HepG2 (cell line): ENCODE data around the gene REM2. TPM values are rescaled to one million over a fixed set of nuclear protein-coding genes. Genes with fewer than 3 reads are reported as not detected.
A peak's percentile ranks its signal among the peaks of the same experiment; 100 is the strongest.

ENCODE experiments used
- ATAC-seq: fragments of 200-7000 bp; cut with Tn5 transposase; 3 replicates; pipeline ENCODE4 v1.9.1; 2020; ENCODE audit warnings: mild to moderate bottlenecking, moderate library complexity
- BruUV-seq: library from RNA; stranded (reverse); fragments of 400-500 nt; replicated peaks from 2 replicates; lab custom pipeline; 2021; lab: Mats Ljungman, UMichigan
- CTCF ChIA-PET: fragments of 300-600 bp; formaldehyde crosslinking; extraction: SDS; loops from one replicate; lab custom pipeline; 2021; ENCODE audit warnings: low total read pairs, inconsistent platforms, low intra/inter-chr PET ratio; lab: Yijun Ruan, JAX
- POLR2A ChIA-PET: fragments of 350-600 bp; sonication (Branson Sonifier 250); formaldehyde crosslinking; loops from one replicate; lab custom pipeline; 2020; ENCODE audit warnings: antibody characterized with exemption, inconsistent platforms; lab: Yijun Ruan, JAX
- DNase-seq: peaks from one replicate; pipeline ENCODE4 v3.0.0-alpha.2; 2015; ENCODE audit warnings: low spot score
- FAIRE-seq: peaks from 3 replicates; lab custom pipeline; 2011; peaks lifted over from hg19 to GRCh38; lab: Jason Lieb, UNC
- H2AFZ ChIP-seq: one replicate; pipeline ENCODE4 v1.6.1; 2011; ENCODE audit warnings: low read length, inconsistent platforms
- H3K27ac ChIP-seq: fragments of 300-600 bp; 3 replicates; pipeline ENCODE4 v1.8.0; 2011; ENCODE audit warnings: mixed run types, mild to moderate bottlenecking, mixed read lengths, low read length, inconsistent platforms; ENCODE audit not compliant: insufficient read depth; ENCODE audit errors: extremely low read length
- H3K27me3 ChIP-seq, 2 experiments: fragments of 200-600 bp in 1 of 2; 2 replicates in 1 of 2; 3 replicates in 1 of 2; pipeline versions ENCODE4 v1.6.0 to v1.8.0; 2011; ENCODE audit warnings: low read length in 2 of 2, mild to moderate bottlenecking in 2 of 2, moderate library complexity in 2 of 2, inconsistent platforms in 1 of 2; ENCODE audit not compliant: insufficient read depth in 2 of 2, control insufficient read depth in 1 of 2
- H3K36me3 ChIP-seq, 2 experiments: fragments of 200-600 bp in 1 of 2; replicated peaks in 1 of 2; 2 replicates in 1 of 2; 3 replicates in 1 of 2; pipeline versions ENCODE4 v1.5.1 to v1.8.0; 2011; ENCODE audit warnings: low read length in 2 of 2, inconsistent platforms in 1 of 2; ENCODE audit not compliant: insufficient read depth in 2 of 2, control insufficient read depth in 1 of 2
- H3K4me1 ChIP-seq: 2 replicates; pipeline ENCODE4 v1.5.1; 2012; ENCODE audit warnings: low read length, inconsistent platforms; ENCODE audit not compliant: insufficient read depth
- H3K4me2 ChIP-seq: 2 replicates; pipeline ENCODE4 v1.6.0; 2011; ENCODE audit warnings: low read depth, low read length, inconsistent platforms
- H3K4me3 ChIP-seq, 3 experiments: fragments of 200-600 bp in 1 of 3; sonication (generic), shearing (Covaris generic) in 1 of 3; replicated peaks in 1 of 3; 2 replicates each; pipeline ENCODE4 v1.5.1; 2011 to 2016; ENCODE audit warnings: low read length in 3 of 3, inconsistent platforms in 2 of 3, low read depth in 2 of 3, mild to moderate bottlenecking in 2 of 3, control low read depth in 1 of 3, mixed read lengths in 1 of 3; ENCODE audit not compliant: insufficient read depth in 1 of 3
- H3K79me2 ChIP-seq: one replicate; pipeline ENCODE4 v1.6.1; 2011; ENCODE audit warnings: low read length, inconsistent platforms; ENCODE audit not compliant: insufficient read depth
- H3K9ac ChIP-seq: 2 replicates; pipeline ENCODE4 v1.6.0; 2011; ENCODE audit warnings: mild to moderate bottlenecking, low read depth, low read length, inconsistent platforms; ENCODE audit not compliant: insufficient read depth
- H3K9me3 ChIP-seq: 2 replicates; pipeline ENCODE4 v1.5.1; 2012; ENCODE audit warnings: mild to moderate bottlenecking, low read length
- H4K20me1 ChIP-seq: 2 replicates; pipeline ENCODE4 v1.6.0; 2011; ENCODE audit warnings: inconsistent platforms, mild to moderate bottlenecking, low read length, moderate library complexity; ENCODE audit not compliant: insufficient read depth
- DNMT1 ChIP-seq: sonication (generic); formaldehyde crosslinking; IDR thresholded peaks from 2 replicates; pipeline ENCODE4 v1.5.1; 2020; ENCODE audit warnings: mild to moderate bottlenecking, missing genetic modification reagents
- ELF4 ChIP-seq: sonication (generic); formaldehyde crosslinking; IDR thresholded peaks from 2 replicates; pipeline ENCODE4 v1.5.0; 2020; ENCODE audit warnings: missing genetic modification reagents, mild to moderate bottlenecking, moderate library complexity, borderline replicate concordance
- FOXO1 ChIP-seq: sonication (generic); formaldehyde crosslinking; IDR thresholded peaks from 2 replicates; pipeline ENCODE4 v1.4.0; 2020; ENCODE audit warnings: missing genetic modification reagents
- HHEX ChIP-seq: IDR thresholded peaks from 2 replicates; pipeline ENCODE4 v1.6.1; 2016; ENCODE audit warnings: control low read depth
- PAX8 ChIP-seq: sonication (generic); formaldehyde crosslinking; IDR thresholded peaks from 2 replicates; pipeline ENCODE4 v1.8.0; 2022; ENCODE audit warnings: mild to moderate bottlenecking, missing genetic modification reagents, borderline replicate concordance
- SIX1 ChIP-seq: sonication (generic); formaldehyde crosslinking; IDR thresholded peaks from 2 replicates; pipeline ENCODE4 v1.4.0; 2020; ENCODE audit warnings: missing genetic modification reagents, borderline replicate concordance
- SMAD1 ChIP-seq: sonication (generic); formaldehyde crosslinking; IDR thresholded peaks from 2 replicates; pipeline ENCODE4 v1.4.0; 2020; ENCODE audit warnings: missing genetic modification reagents, low read depth, mild to moderate bottlenecking, borderline replicate concordance
- SOX6 ChIP-seq, 2 experiments: fragments of 450-650 bp in 1 of 2; sonication (generic) in 1 of 2; formaldehyde crosslinking in 1 of 2; IDR thresholded peaks; 2 replicates each; pipeline versions ENCODE4 v1.4.0 to v1.6.1; 2017 to 2020; ENCODE audit warnings: antibody characterized with exemption in 1 of 2, mild to moderate bottlenecking in 1 of 2, missing genetic modification reagents in 1 of 2
- SRSF9 ChIP-seq: fragments of 200-400 bp; formaldehyde crosslinking; IDR thresholded peaks from 2 replicates; pipeline ENCODE4 v1.6.1; 2018; ENCODE audit warnings: borderline replicate concordance, mild to moderate bottlenecking, low read depth, low read length; ENCODE audit not compliant: insufficient read depth, poor library complexity, severe bottlenecking
- ZNF138 ChIP-seq: sonication (generic); formaldehyde crosslinking; IDR thresholded peaks from 2 replicates; pipeline ENCODE4 v1.5.0; 2020; ENCODE audit warnings: mild to moderate bottlenecking, low read depth, missing genetic modification reagents
- ZNF17 ChIP-seq: sonication (generic); formaldehyde crosslinking; IDR thresholded peaks from 2 replicates; pipeline ENCODE4 v1.5.0; 2020; ENCODE audit warnings: mild to moderate bottlenecking, missing genetic modification reagents
- ZNF501 ChIP-seq: sonication (generic); formaldehyde crosslinking; IDR thresholded peaks from 2 replicates; pipeline ENCODE4 v1.5.1; 2020; ENCODE audit warnings: mild to moderate bottlenecking, moderate library complexity, missing genetic modification reagents
- ZNF530 ChIP-seq: sonication (generic); formaldehyde crosslinking; IDR thresholded peaks from 2 replicates; pipeline ENCODE4 v1.5.0; 2020; ENCODE audit warnings: low read depth, mild to moderate bottlenecking, missing genetic modification reagents
- whole genome bisulfite sequencing: methylation state at CpG from one replicate; pipeline ENCODE4 v1.1.6; 2017; ENCODE audit warnings: low lambda C conversion rate; 5-methylcytosine and 5-hydroxymethylcytosine counted together
- in situ Hi-C: cut with HindIII; loops from 2 replicates; pipeline ENCODE4 v1.10.0; 2017; ENCODE audit warnings: low pct_unique_long_range_greater_than_20kb; ENCODE audit not compliant: extremely low pct_ligation_motif_present
- intact Hi-C: fragments of 100-400 bp; cut with micrococcal nuclease; formaldehyde crosslinking; loops from one replicate; pipeline ENCODE4 v1.10.0; 2022; ENCODE audit not compliant: unreplicated experiment
- polyA plus RNA-seq, 8 experiments: library from polyadenylated mRNA; depleted of rRNA in 3 of 8; stranded (reverse) in 7 of 8; unstranded in 1 of 8; fragments of >200 nt; fragmentation: Illumina TruSeq in 4 of 8; extraction: Trizol in 4 of 8; gene quantifications; 2 replicates each; pipeline versions ENCODE4 v1.2.1 to v1.2.3, GENCODE V29; 2011 to 2016; ENCODE audit warnings: low read depth in 4 of 8, missing spikeins in 1 of 8, mixed read lengths in 1 of 8; ENCODE audit not compliant: insufficient read depth in 1 of 8
- total RNA-seq, 5 experiments: library from RNA; depleted of rRNA; stranded (reverse); fragments of >200 nt; fragmentation: Illumina TruSeq; extraction: Trizol; gene quantifications; 2 replicates each; pipeline ENCODE4 v1.2.3, GENCODE V29; 2016; ENCODE audit warnings: low read depth in 1 of 5
- TF ChIP-seq, protein P1 (sequence below): sonication (generic); formaldehyde crosslinking; IDR thresholded peaks from 2 replicates; pipeline ENCODE4 v1.4.0; 2020; ENCODE audit warnings: missing genetic modification reagents, borderline replicate concordance
- TF ChIP-seq, protein P2 (sequence below), 2 experiments: sonication (generic) in 1 of 2; formaldehyde crosslinking in 1 of 2; IDR thresholded peaks; 2 replicates each; pipeline versions ENCODE4 v1.6.1 to v1.9.0; 2014 to 2022; ENCODE audit warnings: antibody characterized with exemption in 1 of 2, borderline replicate concordance in 1 of 2, inconsistent platforms in 1 of 2, low read depth in 1 of 2, missing genetic modification reagents in 1 of 2

The REM2 gene
- total and polyA plus RNA-seq, 2 of the 13 experiments (the other 11 are each of a cell fraction or from before 2014, with no cell fraction given): 0.20 TPM; not detected in 1

DNA sequence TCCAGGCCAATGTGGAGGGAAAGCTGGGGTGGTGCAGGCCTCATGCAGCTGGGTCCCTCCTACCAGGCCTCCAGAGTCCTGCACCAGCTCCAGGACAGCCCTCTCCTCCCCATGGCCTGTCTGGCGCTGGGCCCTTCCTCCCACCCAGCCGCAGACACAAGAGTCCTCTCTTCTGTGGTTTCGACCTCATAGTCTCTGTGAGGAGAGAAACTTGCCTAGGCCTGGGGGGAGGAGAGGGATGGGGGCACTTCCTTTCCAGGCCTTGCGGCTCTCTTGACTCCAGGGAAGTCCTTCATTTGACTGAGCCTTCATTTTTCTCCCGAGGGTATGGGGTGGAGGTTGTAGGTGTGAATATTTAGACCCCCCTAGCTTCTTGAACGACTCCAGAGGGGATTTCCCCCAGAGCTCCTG lies 44.4 kb upstream of the REM2 start (continued):
- TF ChIP-seq ZNF501 (CRISPR knock-in tag) (no peak), PAX8 (CRISPR knock-in tag) (no peak), ZNF530 (CRISPR knock-in tag) (no peak), FOXO1 (no peak)

DNA sequence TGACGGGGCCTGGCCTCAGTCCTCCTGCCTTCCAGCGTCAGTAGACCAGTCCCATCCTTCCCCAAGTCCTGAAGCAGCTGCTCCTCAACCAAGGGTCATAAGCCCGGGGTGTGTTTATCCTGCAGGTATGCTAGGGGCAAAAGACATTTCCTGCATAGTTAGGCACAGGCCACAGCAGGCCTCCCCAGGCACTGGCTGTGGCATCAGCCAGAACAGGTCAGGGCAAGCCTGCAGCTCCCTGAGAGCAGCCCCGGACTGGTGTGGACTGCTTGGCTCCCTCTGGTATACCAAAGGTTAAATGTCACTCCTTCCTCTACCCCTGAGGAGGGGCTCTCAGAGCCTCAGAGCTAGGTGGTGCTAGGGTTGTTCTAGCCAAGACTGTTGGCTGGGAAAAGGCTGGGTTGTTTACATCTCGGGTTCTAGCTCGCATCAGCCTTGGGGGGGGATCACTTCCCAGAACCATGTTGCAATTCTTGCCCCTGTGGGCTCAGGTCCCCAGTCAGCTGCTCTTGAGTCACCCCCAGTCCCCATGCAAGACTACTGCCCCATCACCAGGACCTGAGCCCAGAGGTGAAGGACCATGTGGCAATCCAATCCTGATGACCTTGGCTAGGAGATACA lies 43.8 kb upstream of the REM2 start:
- Histone ChIP-seq H3K36me3 (peaks cover 2% of the 10 kb centered on the region in 2 experiments; a peak in 3 of 5 replicates), H2AFZ (no peak overlapping the region), H3K4me2 (no peak overlapping the region), H4K20me1 (no peaks in the 10 kb centered on the region), H3K4me1 (peaks cover 41% of the 10 kb centered on the region), H3K79me2 (no peaks in the 10 kb centered on the region), H3K9me3 (no peaks in the 10 kb centered on the region), H3K27ac (no peak overlapping the region), H3K27me3 (peaks cover 0 to 1% of the 10 kb centered on the region in 2 experiments; a peak in 1 of 5 replicates), H3K4me3 (0 out of 6 replicates have a peak overlapping the region, but pooled peaks of 1 of the 3 experiments have one; percentile 0), H3K9ac (no peak overlapping the region)
- in situ Hi-C loops: no loop called here
- CTCF ChIA-PET: no interaction called here
- intact Hi-C loops: no loop called here
- DNase-seq (no peak), FAIRE-seq (no peak), ATAC-seq (peak; percentile 37)
- POLR2A ChIA-PET: interaction anchor here (0.8 to 3.7 kb wide), 8 partner anchors 9 to 1592 kb away, joined by 3 to 27 read pairs (median 4); partner anchors contain the start of genes LRP10, OXA1L and PRMT5
- no TSS peak for BruUV-seq
- WGBS: 53% methylated on average over 6 of the region's 6 CpGs
- TF ChIP-seq SIX1 (CRISPR knock-in tag): no peak
- TF ChIP-seq SRSF9: no peak
- no peak for TF ChIP-seq DNMT1 (CRISPR knock-in tag)
- no peak for TF ChIP-seq SMAD1 (CRISPR knock-in tag)
- TF ChIP-seq, protein P1, sequence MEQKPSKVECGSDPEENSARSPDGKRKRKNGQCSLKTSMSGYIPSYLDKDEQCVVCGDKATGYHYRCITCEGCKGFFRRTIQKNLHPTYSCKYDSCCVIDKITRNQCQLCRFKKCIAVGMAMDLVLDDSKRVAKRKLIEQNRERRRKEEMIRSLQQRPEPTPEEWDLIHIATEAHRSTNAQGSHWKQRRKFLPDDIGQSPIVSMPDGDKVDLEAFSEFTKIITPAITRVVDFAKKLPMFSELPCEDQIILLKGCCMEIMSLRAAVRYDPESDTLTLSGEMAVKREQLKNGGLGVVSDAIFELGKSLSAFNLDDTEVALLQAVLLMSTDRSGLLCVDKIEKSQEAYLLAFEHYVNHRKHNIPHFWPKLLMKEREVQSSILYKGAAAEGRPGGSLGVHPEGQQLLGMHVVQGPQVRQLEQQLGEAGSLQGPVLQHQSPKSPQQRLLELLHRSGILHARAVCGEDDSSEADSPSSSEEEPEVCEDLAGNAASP (CRISPR knock-in tag): peak; percentile 16; the same call in 1 of the 2 replicates
- no peak for TF ChIP-seq HHEX (CRISPR knock-in tag)
- TF ChIP-seq ZNF138 (CRISPR knock-in tag): no peak
- TF ChIP-seq, protein P2, sequence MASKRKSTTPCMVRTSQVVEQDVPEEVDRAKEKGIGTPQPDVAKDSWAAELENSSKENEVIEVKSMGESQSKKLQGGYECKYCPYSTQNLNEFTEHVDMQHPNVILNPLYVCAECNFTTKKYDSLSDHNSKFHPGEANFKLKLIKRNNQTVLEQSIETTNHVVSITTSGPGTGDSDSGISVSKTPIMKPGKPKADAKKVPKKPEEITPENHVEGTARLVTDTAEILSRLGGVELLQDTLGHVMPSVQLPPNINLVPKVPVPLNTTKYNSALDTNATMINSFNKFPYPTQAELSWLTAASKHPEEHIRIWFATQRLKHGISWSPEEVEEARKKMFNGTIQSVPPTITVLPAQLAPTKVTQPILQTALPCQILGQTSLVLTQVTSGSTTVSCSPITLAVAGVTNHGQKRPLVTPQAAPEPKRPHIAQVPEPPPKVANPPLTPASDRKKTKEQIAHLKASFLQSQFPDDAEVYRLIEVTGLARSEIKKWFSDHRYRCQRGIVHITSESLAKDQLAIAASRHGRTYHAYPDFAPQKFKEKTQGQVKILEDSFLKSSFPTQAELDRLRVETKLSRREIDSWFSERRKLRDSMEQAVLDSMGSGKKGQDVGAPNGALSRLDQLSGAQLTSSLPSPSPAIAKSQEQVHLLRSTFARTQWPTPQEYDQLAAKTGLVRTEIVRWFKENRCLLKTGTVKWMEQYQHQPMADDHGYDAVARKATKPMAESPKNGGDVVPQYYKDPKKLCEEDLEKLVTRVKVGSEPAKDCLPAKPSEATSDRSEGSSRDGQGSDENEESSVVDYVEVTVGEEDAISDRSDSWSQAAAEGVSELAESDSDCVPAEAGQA (IDR thresholded peaks at IDR 0.05; ENCODE audit: low read depth): no peak
- TF ChIP-seq, protein P2 (CRISPR knock-in tag; IDR thresholded peaks at IDR 0.05; ENCODE audit: borderline replicate concordance): no peak
- TF ChIP-seq ELF4 (CRISPR knock-in tag): no peak
- no peak for TF ChIP-seq ZNF17
- no peak for TF ChIP-seq SOX6 (IDR thresholded peaks at IDR 0.05)
- no peak for TF ChIP-seq SOX6 (CRISPR knock-in tag; IDR thresholded peaks at IDR 0.05)
